SK-N-SH (cell line): ENCODE measurements around the gene NCF4. TPM values are rescaled to one million over a fixed set of nuclear protein-coding genes. Genes with fewer than 3 reads are reported as not detected.

Experiments
- CTCF ChIA-PET: fragments of 300-600, 350-600 bp; formaldehyde crosslinking; extraction: SDS; loops from one replicate; lab custom pipeline; 2021; lab: Yijun Ruan, JAX
- POLR2A ChIA-PET: fragments of 350-600 bp; sonication (Branson Sonifier 250); formaldehyde crosslinking; extraction: SDS; loops from one replicate; lab custom pipeline; 2020; ENCODE audit warnings: antibody characterized with exemption, inconsistent platforms; lab: Yijun Ruan, JAX
- DNase-seq: peaks from one replicate; pipeline ENCODE4 v3.0.0; 2012
- H2AFZ ChIP-seq: fragments of 200-600 bp; sonication (generic); 2 replicates; pipeline ENCODE4 v1.8.1; 2016; ENCODE audit warnings: antibody characterized with exemption, mild to moderate bottlenecking, low read depth
- H3F3A ChIP-seq: fragments of 200-600 bp; sonication (generic); replicated peaks from 2 replicates; pipeline ENCODE3; 2016; ENCODE audit warnings: antibody characterized with exemption, mild to moderate bottlenecking; ENCODE audit not compliant: insufficient read depth
- H3K27ac ChIP-seq, 2 experiments: fragments of 200-500 bp in 1 of 2; fragments of 200-600 bp in 1 of 2; sonication (Bioruptor generic) in 1 of 2; sonication (generic), shearing (Covaris generic) in 1 of 2; 2 replicates each; pipeline versions ENCODE4 v1.5.1 to v1.6.1; 2014 to 2016; ENCODE audit warnings: low read depth in 2 of 2, inconsistent platforms in 1 of 2, low read length in 1 of 2, mild to moderate bottlenecking in 1 of 2, mixed read lengths in 1 of 2
- H3K27me3 ChIP-seq: fragments of 200-600 bp; sonication (generic), shearing (Covaris generic); 2 replicates; pipeline ENCODE4 v1.6.1; 2016; ENCODE audit warnings: mixed run types; ENCODE audit not compliant: insufficient read depth
- H3K36me3 ChIP-seq, 2 experiments: fragments of 200-500 bp in 1 of 2; fragments of 200-600 bp in 1 of 2; sonication (Bioruptor generic) in 1 of 2; sonication (generic) in 1 of 2; replicated peaks in 1 of 2; 2 replicates each; pipeline versions ENCODE3 to v1.5.1; 2014 to 2016; ENCODE audit warnings: low read length in 1 of 2, mild to moderate bottlenecking in 1 of 2; ENCODE audit not compliant: insufficient read depth in 2 of 2, control insufficient read depth in 1 of 2
- H3K4me1 ChIP-seq, 2 experiments: fragments of 200-500 bp in 1 of 2; fragments of 200-600 bp in 1 of 2; sonication (Bioruptor generic) in 1 of 2; sonication (generic), shearing (Covaris generic) in 1 of 2; 2 replicates each; pipeline versions ENCODE4 v1.5.1 to v1.6.1; 2014 to 2016; ENCODE audit warnings: low read depth in 1 of 2, low read length in 1 of 2, mixed run types in 1 of 2; ENCODE audit not compliant: insufficient read depth in 2 of 2, control insufficient read depth in 1 of 2
- H3K4me2 ChIP-seq: fragments of 200-600 bp; sonication (generic), shearing (Covaris generic); 2 replicates; pipeline ENCODE4 v1.6.1; 2017; ENCODE audit warnings: mixed run types
- H3K4me3 ChIP-seq, 2 experiments: fragments of 200-500 bp in 1 of 2; fragments of 200-600 bp in 1 of 2; sonication (Bioruptor generic) in 1 of 2; sonication (generic), shearing (Covaris generic) in 1 of 2; 2 replicates each; pipeline versions ENCODE4 v1.5.1 to v1.8.1; 2014 to 2016; ENCODE audit warnings: low read depth in 2 of 2, inconsistent platforms in 1 of 2, low read length in 1 of 2, mild to moderate bottlenecking in 1 of 2, mixed read lengths in 1 of 2, moderate library complexity in 1 of 2
- H3K79me2 ChIP-seq: fragments of 200-600 bp; sonication (generic); 2 replicates; pipeline ENCODE4 v1.8.1; 2017; ENCODE audit warnings: mild to moderate bottlenecking; ENCODE audit not compliant: insufficient read depth
- H3K9ac ChIP-seq: fragments of 200-600 bp; sonication (generic); 2 replicates; pipeline ENCODE4 v1.6.1; 2017; ENCODE audit warnings: mixed run types
- H3K9me2 ChIP-seq: fragments of 200-600 bp; sonication (generic); 2 replicates; pipeline ENCODE4 v1.6.1; 2017; ENCODE audit warnings: mixed run types
- H3K9me3 ChIP-seq: fragments of 200-600 bp; sonication (generic); 2 replicates; pipeline ENCODE4 v1.6.1; 2017; ENCODE audit warnings: mixed run types, mild to moderate bottlenecking, moderate library complexity
- H4K20me1 ChIP-seq: fragments of 200-600 bp; sonication (generic); 2 replicates; pipeline ENCODE4 v1.6.1; 2017; ENCODE audit warnings: mild to moderate bottlenecking, mixed run types; ENCODE audit not compliant: insufficient read depth
- CHD2 ChIP-seq: fragments of 150-350 bp; IDR thresholded peaks from 2 replicates; pipeline ENCODE4 v1.6.1; 2018; ENCODE audit warnings: low read length; ENCODE audit not compliant: partially characterized antibody
- CTCF ChIP-seq: fragments of 200-600 bp; sonication (generic); IDR thresholded peaks from 2 replicates; pipeline ENCODE4 v1.6.1; 2017; ENCODE audit warnings: antibody characterized with exemption, mild to moderate bottlenecking, moderate library complexity
- ELF1 ChIP-seq: IDR thresholded peaks from 2 replicates; pipeline ENCODE4 v1.4.0; 2012
- EP300 ChIP-seq, 2 experiments: IDR thresholded peaks; 2 replicates each; pipeline versions ENCODE4 v1.4.0 to v1.6.1; 2012; ENCODE audit warnings: borderline replicate concordance in 1 of 2, low read depth in 1 of 2, low read length in 1 of 2
- FOXM1 ChIP-seq: IDR thresholded peaks from 2 replicates; pipeline ENCODE4 v1.4.0; 2012; ENCODE audit warnings: low read depth, mild to moderate bottlenecking
- GABPA ChIP-seq: IDR thresholded peaks from 2 replicates; pipeline ENCODE4 v1.4.0; 2012; ENCODE audit warnings: low read depth, mild to moderate bottlenecking
- GATA2 ChIP-seq: sonication (generic); formaldehyde crosslinking; IDR thresholded peaks from 2 replicates; pipeline ENCODE4 v1.5.0; 2020; ENCODE audit warnings: mild to moderate bottlenecking, missing genetic modification reagents
- IRF3 ChIP-seq: fragments of 150-350 bp; IDR thresholded peaks from 2 replicates; pipeline ENCODE4 v1.6.1; 2016; ENCODE audit warnings: mild to moderate bottlenecking, low read depth, low read length
- JUND ChIP-seq: IDR thresholded peaks from 2 replicates; pipeline ENCODE4 v1.4.0; 2012
- MAX ChIP-seq: IDR thresholded peaks from 2 replicates; pipeline ENCODE4 v1.4.0; 2012; ENCODE audit warnings: low read depth
- MXI1 ChIP-seq: IDR thresholded peaks from 2 replicates; pipeline ENCODE4 v1.6.1; 2012; ENCODE audit warnings: mild to moderate bottlenecking, low read depth, low read length, improper control_type of control experiment
- RAD21 ChIP-seq: IDR thresholded peaks from 2 replicates; pipeline ENCODE4 v1.6.1; 2012; ENCODE audit warnings: mild to moderate bottlenecking, low read length
- RCOR1 ChIP-seq: fragments of 150-350 bp; IDR thresholded peaks from 2 replicates; pipeline ENCODE4 v1.6.1; 2017; ENCODE audit warnings: antibody characterized with exemption, low read length
- REST ChIP-seq: IDR thresholded peaks from 2 replicates; pipeline ENCODE4 v1.6.1; 2012; ENCODE audit warnings: mild to moderate bottlenecking, low read depth, low read length, moderate library complexity
- RXRA ChIP-seq: IDR thresholded peaks from 2 replicates; pipeline ENCODE4 v1.4.0; 2012; ENCODE audit warnings: low read depth, mild to moderate bottlenecking, borderline replicate concordance
- SIN3A ChIP-seq: IDR thresholded peaks from 2 replicates; pipeline ENCODE4 v1.6.1; 2012; ENCODE audit warnings: low read depth, mild to moderate bottlenecking, low read length, moderate library complexity, borderline replicate concordance
- SMC3 ChIP-seq: IDR thresholded peaks from 2 replicates; pipeline ENCODE4 v1.6.1; 2012; ENCODE audit warnings: low read depth, low read length, improper control_type of control experiment
- YY1 ChIP-seq: IDR thresholded peaks from 2 replicates; pipeline ENCODE4 v1.4.0; 2012; ENCODE audit warnings: low read depth, mild to moderate bottlenecking
- WGBS: methylation state at CpG from one replicate; pipeline ENCODE4 v1.1.6; 2017; ENCODE audit warnings: low lambda C conversion rate; 5-methylcytosine and 5-hydroxymethylcytosine counted together
- polyA plus RNA-seq, 3 experiments: library from polyadenylated mRNA; depleted of rRNA; stranded (reverse); fragments of >200 nt; gene quantifications; 2 replicates each; pipeline ENCODE4 v1.2.3, GENCODE V29; 2012

Gene NCF4
- polyA plus RNA-seq, 1 of the 3 experiments (the other 2 are of a cell fraction), result not detected

GRCh38 chr22:36910461-36910860 lies 49.7 kb downstream of the NCF4 start:
- no peaks in the 10 kb centered on the region for H3K4me1 ChIP-seq
- H3K9ac ChIP-seq, result no peak overlapping the region
- no peak overlapping the region for H3K4me2 ChIP-seq
- TF ChIP-seq REST, result no peak
- TF ChIP-seq MXI1, result no peak
- TF ChIP-seq RXRA, result no peak
- no peak for TF ChIP-seq JUND
- ChIA-PET CTCF (interaction anchor here (0.7 kb wide), 1 partner anchor 54 kb away, joined by 4 read pairs; no protein-coding TSS in a partner anchor), POLR2A (no interaction called here)
- H3K27me3 ChIP-seq, result no peaks in the 10 kb centered on the region
- no peak overlapping the region for H3K4me3 ChIP-seq
- no peaks in the 10 kb centered on the region for H3F3A ChIP-seq
- H4K20me1 ChIP-seq, result no peaks in the 10 kb centered on the region
- H3K9me3 ChIP-seq, result no peaks in the 10 kb centered on the region
- H2AFZ ChIP-seq, result no peak overlapping the region
- H3K27ac ChIP-seq, result no peak overlapping the region
- H3K9me2 ChIP-seq, result no peaks in the 10 kb centered on the region
- H3K79me2 ChIP-seq, result no peaks in the 10 kb centered on the region
- H3K36me3 ChIP-seq, result no peaks in the 10 kb centered on the region
- no peak for DNase-seq

GRCh38 chr22:36911887-36912661 lies 51.3 kb downstream of the NCF4 start:
- Histone ChIP-seq H3K9me3 (no peaks in the 10 kb centered on the region), H3K9ac (no peak overlapping the region), H3F3A (no peaks in the 10 kb centered on the region), H3K4me3 (no peak overlapping the region), H3K27me3 (peaks cover 10% of the 10 kb centered on the region; the same call in 1 of the 2 replicates), H3K36me3 (no peaks in the 10 kb centered on the region), H3K9me2 (no peaks in the 10 kb centered on the region), H3K79me2 (no peaks in the 10 kb centered on the region), H4K20me1 (no peaks in the 10 kb centered on the region), H2AFZ (no peak overlapping the region), H3K4me1 (no peaks in the 10 kb centered on the region), H3K27ac (no peak overlapping the region), H3K4me2 (no peak overlapping the region; the same call in 1 of the 2 replicates)
- CTCF ChIA-PET, result no interaction called here
- no peak for DNase-seq
- TF ChIP-seq CHD2 (no peak), CTCF (no peak), ELF1 (no peak), JUND (no peak), RCOR1 (no peak), YY1 (no peak), EP300 (IDR thresholded peaks at IDR 0.05; ENCODE audit: borderline replicate concordance in 1 of 2, low read depth in 1 of 2, low read length in 1 of 2) (no peak), SMC3 (no peak), IRF3 (no peak), SIN3A (no peak), FOXM1 (no peak), MXI1 (no peak), GATA2 (no peak), RAD21 (no peak), GABPA (no peak), MAX (no peak)
- POLR2A ChIA-PET, result no interaction called here
- WGBS, result 46% methylated on average over 13 of the region's 13 CpGs
